Stimulated activated CD4-positive, alpha-beta T cell treated with anti-CD3 and anti-CD28 coated beads, Interleukin-15, amount 100 ng/mL, for 48 hours (primary cell): Measurements from ENCODE around the gene PGBD5.

Experiments used
- DNase-seq, 2 donors: peaks; one replicate each; pipeline ENCODE4 v3.0.0-alpha.2; 2020; ENCODE audit warnings: low read depth in 2 of 2

PGBD5 gene

GRCh38 chr1:230350208-230350921 lies 75.8 kb downstream of the PGBD5 start:
- DNase-seq: no peak

- DNase-seq: no peak
Observed at GRCh38 chr1:230349020-230349393, 77.1 kb downstream of the PGBD5 start.

GRCh38 chr1:230348386-230349019 lies 77.6 kb downstream of the PGBD5 start:
- no peak for DNase-seq

- DNase-seq: no peak
Observed at GRCh38 chr1:230347896-230348295, 78.2 kb downstream of the PGBD5 start.

- no peak for DNase-seq
Observed at GRCh38 chr1:230345139-230345885, 80.8 kb downstream of the PGBD5 start.

- DNase-seq: no peak
Observed at GRCh38 chr1:230342699-230343098, 83.4 kb downstream of the PGBD5 start.

GRCh38 chr1:230342019-230342418 lies 84.1 kb downstream of the PGBD5 start:
- DNase-seq: no peak

- no peak for DNase-seq
Observed at GRCh38 chr1:230341162-230341546, 85.0 kb downstream of the PGBD5 start.

- no peak for DNase-seq
Observed at GRCh38 chr1:230340526-230341161, 85.5 kb downstream of the PGBD5 start.

- DNase-seq: no peak
Observed at GRCh38 chr1:230339033-230339432, 87.1 kb downstream of the PGBD5 start.

GRCh38 chr1:230337266-230337665 lies 88.9 kb downstream of the PGBD5 start:
- no peak for DNase-seq

GRCh38 chr1:230335861-230336522 lies 90.1 kb downstream of the PGBD5 start:
- no peak for DNase-seq

- DNase-seq: no peak
Observed at GRCh38 chr1:230334447-230334837, 91.7 kb downstream of the PGBD5 start.

GRCh38 chr1:230333590-230334446 lies 92.3 kb downstream of the PGBD5 start:
- DNase-seq: no peak

GRCh38 chr1:230332575-230333066 lies 93.5 kb downstream of the PGBD5 start:
- no peak for DNase-seq

GRCh38 chr1:230332061-230332460 lies 94.1 kb downstream of the PGBD5 start:
- DNase-seq: no peak

- DNase-seq: no peak
Observed at GRCh38 chr1:230330157-230330556, 96.0 kb downstream of the PGBD5 start.

- DNase-seq: no peak
Observed at GRCh38 chr1:230328342-230329015, 97.7 kb downstream of the PGBD5 start.

- DNase-seq: peak in 1 of 2 donors; percentile 22
Observed at GRCh38 chr1:230327892-230328284, 98.2 kb downstream of the PGBD5 start.
